Transverse colon (tissue), 4 donors: Measurements from ENCODE around the gene GTPBP4. TPM values are rescaled to one million over a fixed set of nuclear protein-coding genes. Genes with fewer than 3 reads are reported as not detected.
A peak's percentile ranks its signal among the peaks of the same experiment; 100 is the strongest.

Source experiments
- DNase-seq: peaks from one replicate; pipeline ENCODE4 v3.0.0-alpha.2; 2019
- H3K27ac ChIP-seq, 4 donors: fragments of 200-600 bp; sonication (generic); 2 replicates each; pipeline ENCODE4 v1.5.1; 2016 to 2018; ENCODE audit warnings: inconsistent platforms in 4 of 4
- H3K27me3 ChIP-seq: fragments of 200-600 bp; sonication (generic); 2 replicates; pipeline ENCODE4 v1.5.1; 2017; ENCODE audit warnings: inconsistent platforms
- H3K36me3 ChIP-seq, 4 donors: fragments of 200-600 bp; sonication (generic); 2 replicates each; pipeline ENCODE4 v1.5.1; 2017 to 2019; ENCODE audit warnings: inconsistent platforms in 4 of 4
- H3K4me1 ChIP-seq, 4 donors: fragments of 200-600 bp; sonication (generic); 2 replicates each; pipeline ENCODE4 v1.5.1; 2017 to 2020; ENCODE audit warnings: inconsistent platforms in 4 of 4
- H3K4me3 ChIP-seq, 4 donors: fragments of 200-600 bp; sonication (generic); 1 replicate in 1 of 4; 2 replicates in 3 of 4; pipeline versions ENCODE4 v1.5.1 to v1.6.1; 2017 to 2019; ENCODE audit warnings: inconsistent platforms in 4 of 4
- H3K9me3 ChIP-seq, 2 donors: fragments of 200-600 bp; sonication (generic); 2 replicates each; pipeline ENCODE4 v1.5.1; 2017 to 2019; ENCODE audit warnings: inconsistent platforms in 2 of 2
- CTCF ChIP-seq, 5 experiments: fragments of 200-600 bp in 3 of 5; fragments of 450-650 bp in 2 of 5; sonication (generic) in 3 of 5; IDR thresholded peaks; 1 replicate in 2 of 5; 2 replicates in 3 of 5; pipeline ENCODE4 v1.5.1; 2016 to 2017; ENCODE audit warnings: antibody characterized with exemption in 5 of 5, inconsistent platforms in 3 of 5, mild to moderate bottlenecking in 2 of 5, moderate library complexity in 1 of 5
- EP300 ChIP-seq: sonication (generic); formaldehyde crosslinking; IDR thresholded peaks from one replicate; pipeline ENCODE4 v1.6.1; 2017; ENCODE audit warnings: antibody characterized with exemption, low read depth
- POLR2A ChIP-seq: fragments of 450-650 bp; IDR thresholded peaks from one replicate; pipeline ENCODE4 v1.6.1; 2016; ENCODE audit warnings: antibody characterized with exemption, mild to moderate bottlenecking, moderate library complexity
- POLR2AphosphoS5 ChIP-seq, 3 donors: sonication (generic); formaldehyde crosslinking; IDR thresholded peaks; one replicate each; pipeline ENCODE4 v1.6.1; 2016; ENCODE audit warnings: antibody characterized with exemption in 3 of 3
- WGBS, 2 donors: methylation state at CpG; one replicate each; pipeline ENCODE4 v1.1.5; 2018; ENCODE audit warnings: low coverage in 1 of 2; 5-methylcytosine and 5-hydroxymethylcytosine counted together
- in situ Hi-C, 4 donors: fragments of 200-750 bp; cut with MboI; loops; one replicate each; pipeline versions ENCODE4 v1.15.0 to v1.15.1; 2017; ENCODE audit warnings: low sequenced_read_pairs in 3 of 4, low pct_ligation_motif_present in 1 of 4, low pct_unique_long_range_greater_than_20kb in 1 of 4
- intact Hi-C: fragments of 100-400 bp; cut with DNase I; formaldehyde crosslinking; loops from one replicate; pipeline ENCODE4 v1.15.1; 2023; ENCODE audit warnings: low total_unique reads
- total RNA-seq, 4 donors: library from RNA; depleted of rRNA; stranded (reverse); fragments of >200 nt; gene quantifications; one replicate each; pipeline ENCODE4 v1.1.0, GENCODE V29; 2016

The GTPBP4 gene
- total RNA-seq, 4 donors from 2014 or later: 9.4 to 25.4 (median 17.1) TPM

GRCh38 chr10:970311-971149 lies 17.7 kb upstream of the GTPBP4 start:
- no peak overlapping the region for H3K4me3 ChIP-seq
- 25 to 32% methylated on average over 10 to 14 of the region's 14 CpGs for WGBS, 2 donors
- peak overlapping the region; percentile 13 to 66 (median 30) for H3K27ac ChIP-seq
- no peak for DNase-seq
- H3K9me3 ChIP-seq: no peaks in the 10 kb centered on the region
- intact Hi-C loops (no loop called here), in situ Hi-C loops (no loop called here)
- H3K36me3 ChIP-seq: no peaks in the 10 kb centered on the region
- no peaks in the 10 kb centered on the region for H3K27me3 ChIP-seq
- peaks cover 3 to 17% (median 14%) of the 10 kb centered on the region in 4 donors for H3K4me1 ChIP-seq
- TF ChIP-seq POLR2A: no peak
- TF ChIP-seq POLR2AphosphoS5 (IDR thresholded peaks at IDR 0.05): no peak
- no peak for TF ChIP-seq CTCF (IDR thresholded peaks at IDR 0.05)
- no peak for TF ChIP-seq EP300

- Histone ChIP-seq H3K4me1 (peaks cover 3 to 17% (median 14%) of the 10 kb centered on the region in 4 donors), H3K27me3 (no peaks in the 10 kb centered on the region), H3K4me3 (no peak overlapping the region), H3K9me3 (no peaks in the 10 kb centered on the region), H3K36me3 (no peaks in the 10 kb centered on the region), H3K27ac (peak overlapping the region in 3 of 4 donors; percentile 29 to 66 (median 31))
- WGBS, 2 donors: 55 to 57% methylated on average over 4 of the region's 4 CpGs
- no peak for DNase-seq
- intact Hi-C loops: no loop called here
- in situ Hi-C loops: no loop called here
- TF ChIP-seq CTCF (IDR thresholded peaks at IDR 0.05) (no peak), POLR2AphosphoS5 (IDR thresholded peaks at IDR 0.05) (no peak), POLR2A (no peak), EP300 (no peak)
Measured at GRCh38 chr10:971150-971542, 17.1 kb upstream of the GTPBP4 start.

- in situ Hi-C loops (no loop called here), intact Hi-C loops (no loop called here)
- H3K9me3 ChIP-seq: no peaks in the 10 kb centered on the region
- no peak overlapping the region for H3K4me3 ChIP-seq
- peaks cover 3 to 17% (median 14%) of the 10 kb centered on the region in 4 donors for H3K4me1 ChIP-seq
- DNase-seq: peak; percentile 18
- TF ChIP-seq POLR2A: no peak
- TF ChIP-seq POLR2AphosphoS5 (IDR thresholded peaks at IDR 0.05): no peak
- TF ChIP-seq CTCF (IDR thresholded peaks at IDR 0.05): no peak
- no peak for TF ChIP-seq EP300
- WGBS, 2 donors: 59 to 71% methylated on average over 7 to 12 of the region's 12 CpGs
- peak overlapping the region in 2 of 4 donors; percentile 31 to 66 for H3K27ac ChIP-seq
- H3K27me3 ChIP-seq: no peaks in the 10 kb centered on the region
- H3K36me3 ChIP-seq: no peaks in the 10 kb centered on the region
Measured at GRCh38 chr10:971613-972012, 16.6 kb upstream of the GTPBP4 start.

- intact Hi-C loops: no loop called here
- in situ Hi-C loops: no loop called here
- Histone ChIP-seq H3K27me3 (no peaks in the 10 kb centered on the region), H3K9me3 (no peaks in the 10 kb centered on the region), H3K36me3 (no peaks in the 10 kb centered on the region), H3K4me3 (no peak overlapping the region), H3K4me1 (peaks cover 3 to 17% (median 14%) of the 10 kb centered on the region in 4 donors), H3K27ac (no peak overlapping the region)
- DNase-seq: no peak
- no peak for TF ChIP-seq POLR2AphosphoS5 (IDR thresholded peaks at IDR 0.05)
- TF ChIP-seq POLR2A: no peak
- 76 to 79% methylated on average over 7 to 8 of the region's 8 CpGs for WGBS, 2 donors
Measured at GRCh38 chr10:972763-973162, 15.5 kb upstream of the GTPBP4 start.
